ENCODE measurements around the gene MOK. TPM values are rescaled to one million over a fixed set of nuclear protein-coding genes. Genes with fewer than 3 reads are reported as not detected.

Gene MOK
- total and polyA plus RNA-seq, 2 of the 4 experiments (the other 2 are of a cell fraction), result 16.8 to 48.5 TPM

GRCh38 chr14:102232348-102232625, 72.7 kb downstream of the MOK start:
- Histone ChIP-seq H3K27ac (ENCODE audit: insufficient read depth, low read length) (no peak overlapping the region), H3K36me3 (ENCODE audit: control insufficient read depth, insufficient read depth, low read length) (peaks cover 3% of the 10 kb centered on the region; the same call in 1 of the 2 replicates), H3K27me3 (ENCODE audit: control insufficient read depth, insufficient read depth, low read length) (no peaks in the 10 kb centered on the region), H2AFZ (replicated peaks; ENCODE audit: low read length, poor library complexity) (no peak overlapping the region), H3K14ac (replicated peaks; ENCODE audit: low read depth, low read length) (no peak overlapping the region), H3K18ac (ENCODE audit: low read depth, low read length) (no peak overlapping the region), H3K9ac (ENCODE audit: low read depth, low read length) (no peak overlapping the region), H3K4me1 (ENCODE audit: control insufficient read depth, insufficient read depth, low read length) (peaks cover 4% of the 10 kb centered on the region; the same call in 1 of the 2 replicates), H3K4ac (ENCODE audit: low read depth, low read length) (no peak overlapping the region), H3K56ac (ENCODE audit: extremely low read depth, insufficient read depth, low read length) (no peak overlapping the region), H3K23ac (ENCODE audit: low read depth, low read length) (no peak overlapping the region), H3K9me1 (ENCODE audit: insufficient read depth, low read length) (0 out of 2 replicates have a peak, but pooled peaks cover 5% of the 10 kb centered on the region), H2BK5ac (ENCODE audit: low read depth, low read length, poor library complexity, severe bottlenecking) (no peak overlapping the region), H4K5ac (ENCODE audit: low read depth, low read length) (no peak overlapping the region), H2AK9ac (replicated peaks; ENCODE audit: low read depth, low read length, poor library complexity) (no peak overlapping the region), H3K4me3 (ENCODE audit: insufficient read depth, low read depth, low read length) (no peak overlapping the region), H2BK15ac (ENCODE audit: low read depth, low read length) (no peak overlapping the region), H4K8ac (ENCODE audit: low read depth in 2 of 2, low read length in 2 of 2) (no peak overlapping the region), H4K91ac (ENCODE audit: insufficient read depth, low read depth, low read length) (no peak overlapping the region), H3K4me2 (ENCODE audit: low read depth, low read length) (no peak overlapping the region), H4K20me1 (ENCODE audit: insufficient read depth, low read length) (no peaks in the 10 kb centered on the region), H3K9me3 (ENCODE audit: control insufficient read depth, insufficient read depth, low read length) (no peaks in the 10 kb centered on the region), H2BK20ac (ENCODE audit: low read depth, low read length) (no peak overlapping the region), H2AK5ac (ENCODE audit: low read depth, low read length) (no peak overlapping the region), H2BK120ac (ENCODE audit: low read depth, low read length) (no peak overlapping the region), H3K79me1 (ENCODE audit: low read depth in 1 of 2, low read length in 2 of 2) (peaks cover 0 to 3% of the 10 kb centered on the region in 2 experiments; a peak in 1 of 4 replicates)
- dilution Hi-C loops (cut with HindIII; ENCODE audit: low sequenced_read_pairs, unreplicated experiment) (no loop called here), intact Hi-C loops (cut with micrococcal nuclease) (no loop called here), in situ Hi-C loops (cut with MboI; ENCODE audit: low sequenced_read_pairs) (no loop called here)
- ATAC-seq (ENCODE audit: low read depth) (no peak), DNase-seq (no peak)
- no peak for TF ChIP-seq USF2 (IDR thresholded peaks at IDR 0.05; ENCODE audit: low read depth, low read length)
- no peak for TF ChIP-seq CTCF (conservative IDR thresholded peaks at IDR 0.05; ENCODE audit: low read depth, low read length)
- no peak for TF ChIP-seq RFX5 (IDR thresholded peaks at IDR 0.05; ENCODE audit: low read depth, low read length)
- TF ChIP-seq NFE2L2 (IDR thresholded peaks at IDR 0.05; ENCODE audit: low read depth, low read length), result no peak
- no peak for TF ChIP-seq CEBPB (IDR thresholded peaks at IDR 0.05; ENCODE audit: low read depth, low read length)
- TF ChIP-seq ELK1 (IDR thresholded peaks at IDR 0.05; ENCODE audit: borderline replicate concordance, low read depth, low read length), result no peak
- TF ChIP-seq CHD1 (IDR thresholded peaks at IDR 0.05; ENCODE audit: low read depth, low read length), result no peak
- no peak for TF ChIP-seq BHLHE40 (IDR thresholded peaks at IDR 0.05; ENCODE audit: low read depth, low read length)
- TF ChIP-seq FOS (IDR thresholded peaks at IDR 0.05; ENCODE audit: low read depth, low read length), result no peak
- no peak for TF ChIP-seq POLR2A (IDR thresholded peaks at IDR 0.05; ENCODE audit: low read depth, low read length)
- no peak for TF ChIP-seq MAZ (IDR thresholded peaks at IDR 0.05; ENCODE audit: borderline replicate concordance, low read depth, low read length)
- no peak for TF ChIP-seq MAFK (IDR thresholded peaks at IDR 0.05; ENCODE audit: low read depth, low read length)
- no peak for TF ChIP-seq MXI1 (IDR thresholded peaks at IDR 0.05; ENCODE audit: borderline replicate concordance, low read depth, low read length)
- WGBS, 2 experiments (ENCODE audit: extremely low coverage in 2 of 2, insufficient read length in 1 of 2), result 67% methylated on average over 2 of the region's 9 CpGs; no CpG with 5 or more reads in 1 of the 2 experiments
- ChIA-PET CTCF (no interaction called here), POLR2A (ENCODE audit: unreplicated experiment) (no interaction called here)
- no TSS peak for BruUV-seq (replicated peaks)
